BJ (cell line): ENCODE results near the gene CCNK. TPM values are rescaled to one million over a fixed set of nuclear protein-coding genes. Genes with fewer than 3 reads are reported as not detected.

Experiments used
- CTCF ChIA-PET: fragments of 350-600 bp; formaldehyde crosslinking; extraction: SDS; loops from one replicate; lab custom pipeline; 2021; ENCODE audit warnings: antibody characterized with exemption, inconsistent platforms; lab: Yijun Ruan, JAX
- POLR2A ChIA-PET: fragments of 300-600 bp; sonication (Branson Sonifier 250); formaldehyde crosslinking; extraction: SDS; loops from one replicate; lab custom pipeline; 2021; ENCODE audit warnings: antibody characterized with exemption; lab: Charles Lee
- DNase-seq: peaks from one replicate; pipeline ENCODE4 v3.0.0-alpha.2; 2011; ENCODE audit warnings: low read depth
- H3K27me3 ChIP-seq: 2 replicates; pipeline ENCODE4 v1.6.0; 2011; ENCODE audit warnings: low read length; ENCODE audit not compliant: control insufficient read depth, insufficient read depth
- H3K36me3 ChIP-seq: 2 replicates; pipeline ENCODE4 v1.5.1; 2011; ENCODE audit warnings: low read length; ENCODE audit not compliant: control insufficient read depth, insufficient read depth
- H3K4me3 ChIP-seq: 2 replicates; pipeline ENCODE4 v1.5.1; 2011; ENCODE audit warnings: low read depth, mild to moderate bottlenecking, control low read depth, low read length
- CTCF ChIP-seq: IDR thresholded peaks from 2 replicates; pipeline ENCODE4 v1.5.1; 2011; ENCODE audit warnings: low read depth, mild to moderate bottlenecking, control low read depth, inconsistent platforms, low read length, moderate library complexity; ENCODE audit not compliant: insufficient read depth
- polyA plus RNA-seq: library from polyadenylated mRNA; depleted of rRNA; stranded (reverse); fragments of >200 nt; gene quantifications from 2 replicates; pipeline ENCODE4 v1.2.3, GENCODE V29; 2011

CCNK gene
- polyA plus RNA-seq, 1 experiment: 11.0 TPM

- H3K36me3 ChIP-seq: peaks cover 40% of the 10 kb centered on the region
Measured at GRCh38 chr14:99512571-99513182, 31.5 kb downstream of the CCNK start.

GRCh38 chr14:99513183-99513694 is 32.0 kb downstream of the CCNK start:
- ChIA-PET CTCF (interaction anchor here (0.6 to 3.1 kb wide), 3 partner anchors 110 to 567 kb away, joined by 3 to 12 read pairs (median 3); no protein-coding TSS in a partner anchor), POLR2A (no interaction called here)
- Histone ChIP-seq H3K36me3 (peaks cover 35% of the 10 kb centered on the region), H3K27me3 (no peaks in the 10 kb centered on the region), H3K4me3 (no peak overlapping the region)
- no peak for TF ChIP-seq CTCF
- no peak for DNase-seq

More at GRCh38 chr14:99512571-99513182, 31.5 kb downstream of the CCNK start:
- ChIA-PET POLR2A (no interaction called here), CTCF (interaction anchor here (0.6 to 3.1 kb wide), 4 partner anchors 110 to 773 kb away, joined by 3 to 12 read pairs (median 4); no protein-coding TSS in a partner anchor)
- Histone ChIP-seq H3K4me3 (no peak overlapping the region), H3K27me3 (no peaks in the 10 kb centered on the region)
- no peak for TF ChIP-seq CTCF
- DNase-seq: no peak

- no peaks in the 10 kb centered on the region for H3K27me3 ChIP-seq
- POLR2A ChIA-PET: no interaction called here
- CTCF ChIA-PET: no interaction called here
- H3K36me3 ChIP-seq: peaks cover 27% of the 10 kb centered on the region
- no peak for TF ChIP-seq CTCF
- DNase-seq: no peak
- H3K4me3 ChIP-seq: no peak overlapping the region
Measured at GRCh38 chr14:99513946-99514551, 32.8 kb downstream of the CCNK start.

GRCh38 chr14:99514552-99515300 is 33.5 kb downstream of the CCNK start:
- CTCF ChIA-PET: interaction anchor here (0.6 kb wide), 1 partner anchor 143 kb away, joined by 3 read pairs; no protein-coding TSS in a partner anchor

More at GRCh38 chr14:99514552-99515300, 33.5 kb downstream of the CCNK start:
- no peak overlapping the region for H3K4me3 ChIP-seq
- POLR2A ChIA-PET: no interaction called here
- no peak for TF ChIP-seq CTCF
- DNase-seq: no peak
- no peaks in the 10 kb centered on the region for H3K27me3 ChIP-seq
- peaks cover 23% of the 10 kb centered on the region for H3K36me3 ChIP-seq
